ENCODE results near the gene CALCR. TPM values are rescaled to one million over a fixed set of nuclear protein-coding genes. Genes with fewer than 3 reads are reported as not detected.
A peak's percentile ranks its signal among the peaks of the same experiment; 100 is the strongest.
"Not testable (repeated sequence)": the region's sequence is repeated elsewhere in the genome, so short reads cannot be mapped to it uniquely, and the experiment has no call there.

The CALCR gene
- not detected in 2 replicates for total RNA-seq (2014; rRNA removed)
- not detected for polyA plus RNA-seq (2012)

GRCh38 chr7:93574646-93575554 is at the start of gene CALCR:
Gene CALCR (minus strand): TSS chr7:93574724. CDS start chr7:93486981, 87,743 bp downstream.
- no peak for DNase-seq (ENCODE audit: low read depth)

GRCh38 chr7:93623816-93624215 is 49.3 kb upstream of the CALCR start:
- DNase-seq (ENCODE audit: low read depth), result no peak

GRCh38 chr7:93622036-93623033 is 47.8 kb upstream of the CALCR start:
- DNase-seq (ENCODE audit: low read depth), result peak; percentile 49

GRCh38 chr7:93620864-93621263 is 46.3 kb upstream of the CALCR start:
- no peak for DNase-seq (ENCODE audit: low read depth)

- DNase-seq (ENCODE audit: low read depth), result no peak
Measured at GRCh38 chr7:93620057-93620456, 45.5 kb upstream of the CALCR start.

- DNase-seq (ENCODE audit: low read depth), result peak; percentile 54
Measured at GRCh38 chr7:93601363-93601762, 26.8 kb upstream of the CALCR start.

GRCh38 chr7:93594250-93594649 is 19.7 kb upstream of the CALCR start:
- DNase-seq (ENCODE audit: low read depth), result no peak

GRCh38 chr7:93592588-93593266 is 18.2 kb upstream of the CALCR start:
- no peak for DNase-seq (ENCODE audit: low read depth)

GRCh38 chr7:93591224-93592050 is 16.9 kb upstream of the CALCR start:
- DNase-seq (ENCODE audit: low read depth), result not testable (repeated sequence)

GRCh38 chr7:93586479-93586865 is 11.9 kb upstream of the CALCR start:
- DNase-seq (ENCODE audit: low read depth), result not testable (repeated sequence)

- DNase-seq (ENCODE audit: low read depth), result not testable (repeated sequence)
Measured at GRCh38 chr7:93585694-93586478, 11.4 kb upstream of the CALCR start.

- no peak for DNase-seq (ENCODE audit: low read depth)
Measured at GRCh38 chr7:93579431-93579830, 4.9 kb upstream of the CALCR start.

- no peak for DNase-seq (ENCODE audit: low read depth)
Measured at GRCh38 chr7:93578762-93579161, 4.2 kb upstream of the CALCR start.

GRCh38 chr7:93575555-93576399 is 1.3 kb upstream of the CALCR start:
- no peak for DNase-seq (ENCODE audit: low read depth)

- DNase-seq (ENCODE audit: low read depth), result no peak
Measured at GRCh38 chr7:93574269-93574645, 267 bp downstream of the CALCR start.

- no peak for DNase-seq (ENCODE audit: low read depth)
Measured at GRCh38 chr7:93569189-93569588, 5.3 kb downstream of the CALCR start.

GRCh38 chr7:93566876-93567275 is 7.6 kb downstream of the CALCR start:
- DNase-seq (ENCODE audit: low read depth), result no peak

GRCh38 chr7:93563584-93563983 is 10.9 kb downstream of the CALCR start:
- no peak for DNase-seq (ENCODE audit: low read depth)

GRCh38 chr7:93562936-93563335 is 11.6 kb downstream of the CALCR start:
- DNase-seq (ENCODE audit: low read depth), result no peak
